ENCODE data around the gene DCAF11. TPM values are rescaled to one million over a fixed set of nuclear protein-coding genes. Genes with fewer than 3 reads are reported as not detected.

DCAF11 gene
- total and polyA plus RNA-seq, 4 donors = 59.5 to 66.9 (median 63.1) TPM

- 91% methylated on average over 11 of the region's 16 CpGs for WGBS (ENCODE audit: insufficient coverage)
- Histone ChIP-seq H3K27me3 (ENCODE audit: control insufficient read depth, insufficient read depth, low read length) (no peaks in the 10 kb centered on the region), H3K9me3 (ENCODE audit: control insufficient read depth, insufficient read depth, low read length) (no peaks in the 10 kb centered on the region), H3K36me3 (ENCODE audit: control insufficient read depth, insufficient read depth, low read length) (peaks cover 76% of the 10 kb centered on the region), H3K4me3 (ENCODE audit: low read depth, low read length) (no peak overlapping the region), H3K27ac (ENCODE audit: low read depth, low read length) (no peak overlapping the region), H3K4me1 (ENCODE audit: control insufficient read depth, insufficient read depth, low read length) (peaks cover 20% of the 10 kb centered on the region)
- no peak for DNase-seq (ENCODE audit: low read depth in 4 of 6, low spot score in 6 of 6)
These were observed 37.0 kb downstream of the DCAF11 start for GRCh38 chr14:24151404-24152080.

GRCh38 chr14:24155100-24155499, 40.5 kb downstream of the DCAF11 start:
- H3K9me3 ChIP-seq (ENCODE audit: control insufficient read depth, insufficient read depth, low read length) = no peaks in the 10 kb centered on the region
- no peaks in the 10 kb centered on the region for H3K27me3 ChIP-seq (ENCODE audit: control insufficient read depth, insufficient read depth, low read length)
- WGBS (ENCODE audit: insufficient coverage) = 98% methylated on average over 8 of the region's 10 CpGs
- H3K27ac ChIP-seq (ENCODE audit: low read depth, low read length) = no peak overlapping the region
- peaks cover 5% of the 10 kb centered on the region for H3K4me1 ChIP-seq (ENCODE audit: control insufficient read depth, insufficient read depth, low read length)
- no peak for DNase-seq (ENCODE audit: low read depth in 4 of 6, low spot score in 6 of 6)
- H3K36me3 ChIP-seq (ENCODE audit: control insufficient read depth, insufficient read depth, low read length) = peaks cover 90% of the 10 kb centered on the region
- H3K4me3 ChIP-seq (ENCODE audit: low read depth, low read length) = no peak overlapping the region

GRCh38 chr14:24156840-24157239, 42.3 kb downstream of the DCAF11 start:
- Histone ChIP-seq H3K4me3 (ENCODE audit: low read depth, low read length) (no peak overlapping the region), H3K4me1 (ENCODE audit: control insufficient read depth, insufficient read depth, low read length) (peaks cover 15% of the 10 kb centered on the region), H3K27ac (ENCODE audit: low read depth, low read length) (no peak overlapping the region), H3K9me3 (ENCODE audit: control insufficient read depth, insufficient read depth, low read length) (no peaks in the 10 kb centered on the region), H3K36me3 (ENCODE audit: control insufficient read depth, insufficient read depth, low read length) (peaks cover 81% of the 10 kb centered on the region), H3K27me3 (ENCODE audit: control insufficient read depth, insufficient read depth, low read length) (no peaks in the 10 kb centered on the region)
- no peak for DNase-seq (ENCODE audit: low read depth in 4 of 6, low spot score in 6 of 6)
- WGBS (ENCODE audit: insufficient coverage) = 100% methylated on average over 1 of the region's 1 CpG

GRCh38 chr14:24157331-24157730, 42.8 kb downstream of the DCAF11 start:
- Histone ChIP-seq H3K4me1 (ENCODE audit: control insufficient read depth, insufficient read depth, low read length) (peaks cover 20% of the 10 kb centered on the region), H3K27ac (ENCODE audit: low read depth, low read length) (no peak overlapping the region), H3K9me3 (ENCODE audit: control insufficient read depth, insufficient read depth, low read length) (no peaks in the 10 kb centered on the region), H3K4me3 (ENCODE audit: low read depth, low read length) (no peak overlapping the region), H3K27me3 (ENCODE audit: control insufficient read depth, insufficient read depth, low read length) (no peaks in the 10 kb centered on the region), H3K36me3 (ENCODE audit: control insufficient read depth, insufficient read depth, low read length) (peaks cover 82% of the 10 kb centered on the region)
- WGBS (ENCODE audit: insufficient coverage) = 97% methylated on average over 12 of the region's 12 CpGs
- no peak for DNase-seq (ENCODE audit: low read depth in 4 of 6, low spot score in 6 of 6)

- Histone ChIP-seq H3K36me3 (ENCODE audit: control insufficient read depth, insufficient read depth, low read length) (peaks cover 81% of the 10 kb centered on the region), H3K27me3 (ENCODE audit: control insufficient read depth, insufficient read depth, low read length) (no peaks in the 10 kb centered on the region), H3K4me3 (ENCODE audit: low read depth, low read length) (no peak overlapping the region), H3K4me1 (ENCODE audit: control insufficient read depth, insufficient read depth, low read length) (peaks cover 32% of the 10 kb centered on the region), H3K27ac (ENCODE audit: low read depth, low read length) (no peak overlapping the region), H3K9me3 (ENCODE audit: control insufficient read depth, insufficient read depth, low read length) (no peaks in the 10 kb centered on the region)
- no peak for DNase-seq (ENCODE audit: low read depth in 4 of 6, low spot score in 6 of 6)
- 93% methylated on average over 7 of the region's 11 CpGs for WGBS (ENCODE audit: insufficient coverage)
These were observed 45.4 kb downstream of the DCAF11 start for GRCh38 chr14:24159777-24160498.

GRCh38 chr14:24160499-24160849, 45.9 kb downstream of the DCAF11 start:
- 97% methylated on average over 3 of the region's 4 CpGs for WGBS (ENCODE audit: insufficient coverage)
- peaks cover 81% of the 10 kb centered on the region for H3K36me3 ChIP-seq (ENCODE audit: control insufficient read depth, insufficient read depth, low read length)

GRCh38 chr14:24160850-24161804, 46.5 kb downstream of the DCAF11 start, which contains the start of gene IRF9:
TSS of gene IRF9 (plus strand) at chr14:24161265. CDS start at chr14:24162145, 880 bp downstream.
- Histone ChIP-seq H3K9me3 (ENCODE audit: control insufficient read depth, insufficient read depth, low read length) (no peaks in the 10 kb centered on the region), H3K36me3 (ENCODE audit: control insufficient read depth, insufficient read depth, low read length) (peaks cover 81% of the 10 kb centered on the region), H3K4me3 (ENCODE audit: low read depth, low read length) (peak within 1 kb of the TSS; percentile 68), H3K4me1 (ENCODE audit: control insufficient read depth, insufficient read depth, low read length) (peaks cover 32% of the 10 kb centered on the region), H3K27ac (ENCODE audit: low read depth, low read length) (peak within 1 kb of the TSS; percentile 77), H3K27me3 (ENCODE audit: control insufficient read depth, insufficient read depth, low read length) (no peaks in the 10 kb centered on the region)
- WGBS (ENCODE audit: insufficient coverage) = 2% methylated on average over 9 of the region's 12 CpGs
- peak; percentile 80 to 97 (median 88) for DNase-seq (ENCODE audit: low read depth in 4 of 6, low spot score in 6 of 6)

More at GRCh38 chr14:24160499-24160849, 45.9 kb downstream of the DCAF11 start:
- Histone ChIP-seq H3K27me3 (ENCODE audit: control insufficient read depth, insufficient read depth, low read length) (no peaks in the 10 kb centered on the region), H3K4me1 (ENCODE audit: control insufficient read depth, insufficient read depth, low read length) (peaks cover 32% of the 10 kb centered on the region), H3K9me3 (ENCODE audit: control insufficient read depth, insufficient read depth, low read length) (no peaks in the 10 kb centered on the region), H3K27ac (ENCODE audit: low read depth, low read length) (peak overlapping the region; percentile 63), H3K4me3 (ENCODE audit: low read depth, low read length) (no peak overlapping the region)
- no peak for DNase-seq (ENCODE audit: low read depth in 4 of 6, low spot score in 6 of 6)

GRCh38 chr14:24162093-24162492, 47.5 kb downstream of the DCAF11 start:
- no peak for DNase-seq (ENCODE audit: low read depth in 4 of 6, low spot score in 6 of 6)
- H3K9me3 ChIP-seq (ENCODE audit: control insufficient read depth, insufficient read depth, low read length) = no peaks in the 10 kb centered on the region
- peak overlapping the region; percentile 77 for H3K27ac ChIP-seq (ENCODE audit: low read depth, low read length)
- peaks cover 32% of the 10 kb centered on the region for H3K4me1 ChIP-seq (ENCODE audit: control insufficient read depth, insufficient read depth, low read length)
- no peaks in the 10 kb centered on the region for H3K27me3 ChIP-seq (ENCODE audit: control insufficient read depth, insufficient read depth, low read length)
- peaks cover 80% of the 10 kb centered on the region for H3K36me3 ChIP-seq (ENCODE audit: control insufficient read depth, insufficient read depth, low read length)
- WGBS (ENCODE audit: insufficient coverage) = 87% methylated on average over 7 of the region's 8 CpGs
- H3K4me3 ChIP-seq (ENCODE audit: low read depth, low read length) = peak overlapping the region; percentile 68

GRCh38 chr14:24164518-24164991, 50.0 kb downstream of the DCAF11 start:
- 95% methylated on average over 14 of the region's 14 CpGs for WGBS (ENCODE audit: insufficient coverage)
- Histone ChIP-seq H3K36me3 (ENCODE audit: control insufficient read depth, insufficient read depth, low read length) (peaks cover 63% of the 10 kb centered on the region), H3K27ac (ENCODE audit: low read depth, low read length) (no peak overlapping the region)

More at GRCh38 chr14:24164518-24164991, 50.0 kb downstream of the DCAF11 start:
- Histone ChIP-seq H3K9me3 (ENCODE audit: control insufficient read depth, insufficient read depth, low read length) (no peaks in the 10 kb centered on the region), H3K4me3 (ENCODE audit: low read depth, low read length) (no peak overlapping the region), H3K27me3 (ENCODE audit: control insufficient read depth, insufficient read depth, low read length) (no peaks in the 10 kb centered on the region), H3K4me1 (ENCODE audit: control insufficient read depth, insufficient read depth, low read length) (peaks cover 32% of the 10 kb centered on the region)
- DNase-seq (ENCODE audit: low read depth in 4 of 6, low spot score in 6 of 6) = no peak

All from spinal cord (tissue), 10 donors.